Measurements from ENCODE around the gene KCNK13.
A peak's percentile ranks its signal among the peaks of the same experiment; 100 is the strongest.
"Not testable (repeated sequence)": the region's sequence is repeated elsewhere in the genome, so short reads cannot be mapped to it uniquely, and the experiment has no call there.

The KCNK13 gene

GRCh38 chr14:90061685-90062126, at the start of gene KCNK13:
Gene KCNK13, plus strand, starts transcription at chr14:90061994. Its CDS starts 212 bp downstream, at chr14:90062206.
- DNase-seq: no peak

GRCh38 chr14:90017371-90017770, 44.4 kb upstream of the KCNK13 start:
- DNase-seq: no peak

- DNase-seq: no peak
Measured at GRCh38 chr14:90019824-90020523, 41.8 kb upstream of the KCNK13 start.

GRCh38 chr14:90023176-90023896, 38.5 kb upstream of the KCNK13 start:
- no peak for DNase-seq

- no peak for DNase-seq
Measured at GRCh38 chr14:90024910-90025309, 36.9 kb upstream of the KCNK13 start.

- DNase-seq: not testable (repeated sequence)
Measured at GRCh38 chr14:90026608-90027007, 35.2 kb upstream of the KCNK13 start.

GRCh38 chr14:90027842-90028241, 34.0 kb upstream of the KCNK13 start:
- DNase-seq: no peak

GRCh38 chr14:90034156-90034555, 27.6 kb upstream of the KCNK13 start:
- DNase-seq: no peak

GRCh38 chr14:90034835-90035525, 26.8 kb upstream of the KCNK13 start:
- no peak for DNase-seq

GRCh38 chr14:90039253-90040010, 22.4 kb upstream of the KCNK13 start:
- no peak for DNase-seq

GRCh38 chr14:90040411-90040810, 21.4 kb upstream of the KCNK13 start:
- no peak for DNase-seq

- no peak for DNase-seq
Measured at GRCh38 chr14:90042496-90043252, 19.1 kb upstream of the KCNK13 start.

- DNase-seq: no peak
Measured at GRCh38 chr14:90045616-90046015, 16.2 kb upstream of the KCNK13 start.

- DNase-seq: no peak
Measured at GRCh38 chr14:90049390-90049789, 12.4 kb upstream of the KCNK13 start.

- no peak for DNase-seq
Measured at GRCh38 chr14:90050271-90050670, 11.5 kb upstream of the KCNK13 start.

GRCh38 chr14:90053044-90053443, 8.8 kb upstream of the KCNK13 start:
- DNase-seq: no peak

GRCh38 chr14:90054803-90055202, 7.0 kb upstream of the KCNK13 start:
- DNase-seq: no peak

- DNase-seq: no peak
Measured at GRCh38 chr14:90056826-90057225, 5.0 kb upstream of the KCNK13 start.

GRCh38 chr14:90058876-90059458, 2.8 kb upstream of the KCNK13 start:
- no peak for DNase-seq

- peak; percentile 43 for DNase-seq
Measured at GRCh38 chr14:90060312-90060964, 1.4 kb upstream of the KCNK13 start.

- DNase-seq: no peak
Measured at GRCh38 chr14:90060965-90061684, 669 bp upstream of the KCNK13 start.
